SK-MEL-5 (cell line): ENCODE results near the gene MT1A. TPM values are rescaled to one million over a fixed set of nuclear protein-coding genes. Genes with fewer than 3 reads are reported as not detected.
"Not testable (repeated sequence)": the region's sequence is repeated elsewhere in the genome, so short reads cannot be mapped to it uniquely, and the experiment has no call there.

Source experiments
- DNase-seq: peaks from one replicate; pipeline ENCODE4 v3.0.0-alpha.2; 2016; ENCODE audit warnings: low read depth, low spot score
- in situ Hi-C: cut with HindIII; loops from 2 replicates; pipeline ENCODE4 v1.10.0; 2016; ENCODE audit warnings: low sequenced_read_pairs, high pct_unique_total_duplicates, low pct_unique_long_range_greater_than_20kb
- total RNA-seq: library from RNA; depleted of rRNA; stranded (reverse); fragments of >200 nt; shearing (Covaris generic); gene quantifications from 2 replicates; pipeline ENCODE4 v1.2.3, GENCODE V29; 2014

Gene MT1A
- total RNA-seq, 1 experiment from 2014 or later = not detected

- in situ Hi-C loops = no loop called here
- DNase-seq = no peak
These were observed 29.4 kb downstream of the MT1A start, which contains the start of gene MT1G for GRCh38 chr16:56667581-56668571. TSS of gene MT1G (minus strand) at chr16:56668065. CDS start at chr16:56667993, 72 bp downstream.

GRCh38 chr16:56669005-56669839, 30.8 kb downstream of the MT1A start, which contains the start of gene MT1H:
TSS of gene MT1H (plus strand) at chr16:56669814. CDS start at chr16:56669885, 71 bp downstream.
- DNase-seq = no peak
- in situ Hi-C loops = no loop called here

GRCh38 chr16:56669840-56670619, 31.6 kb downstream of the MT1A start:
- in situ Hi-C loops = no loop called here
- DNase-seq = no peak

- no peak for DNase-seq
- in situ Hi-C loops = no loop called here
These were observed 32.1 kb downstream of the MT1A start for GRCh38 chr16:56670620-56670934.

GRCh38 chr16:56671691-56672090, 33.2 kb downstream of the MT1A start:
- DNase-seq, in situ Hi-C loops: not testable (repeated sequence)

GRCh38 chr16:56672171-56672570, 33.7 kb downstream of the MT1A start:
- in situ Hi-C loops, DNase-seq: not testable (repeated sequence)

- in situ Hi-C loops = no loop called here
- DNase-seq = no peak
These were observed 34.5 kb downstream of the MT1A start for GRCh38 chr16:56672761-56673536.

GRCh38 chr16:56673921-56674320, 35.5 kb downstream of the MT1A start:
- in situ Hi-C loops = no loop called here
- DNase-seq = peak; percentile 62

- DNase-seq, in situ Hi-C loops: not testable (repeated sequence)
These were observed 36.1 kb downstream of the MT1A start for GRCh38 chr16:56674570-56674969.

GRCh38 chr16:56675685-56676210, 37.3 kb downstream of the MT1A start:
- in situ Hi-C loops = no loop called here
- DNase-seq = no peak

- in situ Hi-C loops = no loop called here
- no peak for DNase-seq
These were observed 39.0 kb downstream of the MT1A start for GRCh38 chr16:56677474-56677873.

- DNase-seq = no peak
- in situ Hi-C loops = no loop called here
These were observed 40.7 kb downstream of the MT1A start for GRCh38 chr16:56679078-56679730.

GRCh38 chr16:56679818-56680217, 41.4 kb downstream of the MT1A start:
- in situ Hi-C loops = no loop called here
- no peak for DNase-seq

GRCh38 chr16:56681939-56682702, 43.7 kb downstream of the MT1A start, which contains the start of gene MT1X:
TSS of gene MT1X (plus strand) at chr16:56682470. CDS start at chr16:56682541, 71 bp downstream.
- in situ Hi-C loops = no loop called here

GRCh38 chr16:56682703-56683397, 44.4 kb downstream of the MT1A start:
- in situ Hi-C loops = no loop called here
- DNase-seq = no peak

More at GRCh38 chr16:56681939-56682702, 43.7 kb downstream of the MT1A start, which contains the start of gene MT1X:
- peak; percentile 79 for DNase-seq
